BJ (cell line): ENCODE results near the gene MID1IP1. TPM values are rescaled to one million over a fixed set of nuclear protein-coding genes. Genes with fewer than 3 reads are reported as not detected.

Experiments
- CTCF ChIA-PET: fragments of 350-600 bp; formaldehyde crosslinking; extraction: SDS; loops from one replicate; lab custom pipeline; 2021; ENCODE audit warnings: antibody characterized with exemption, inconsistent platforms; lab: Yijun Ruan, JAX
- POLR2A ChIA-PET: fragments of 300-600 bp; sonication (Branson Sonifier 250); formaldehyde crosslinking; extraction: SDS; loops from one replicate; lab custom pipeline; 2021; ENCODE audit warnings: antibody characterized with exemption; lab: Charles Lee
- DNase-seq: peaks from one replicate; pipeline ENCODE4 v3.0.0-alpha.2; 2011; ENCODE audit warnings: low read depth
- H3K27me3 ChIP-seq: 2 replicates; pipeline ENCODE4 v1.6.0; 2011; ENCODE audit warnings: low read length; ENCODE audit not compliant: control insufficient read depth, insufficient read depth
- H3K36me3 ChIP-seq: 2 replicates; pipeline ENCODE4 v1.5.1; 2011; ENCODE audit warnings: low read length; ENCODE audit not compliant: control insufficient read depth, insufficient read depth
- H3K4me3 ChIP-seq: 2 replicates; pipeline ENCODE4 v1.5.1; 2011; ENCODE audit warnings: low read depth, mild to moderate bottlenecking, control low read depth, low read length
- CTCF ChIP-seq: IDR thresholded peaks from 2 replicates; pipeline ENCODE4 v1.5.1; 2011; ENCODE audit warnings: low read depth, mild to moderate bottlenecking, control low read depth, inconsistent platforms, low read length, moderate library complexity; ENCODE audit not compliant: insufficient read depth
- polyA plus RNA-seq: library from polyadenylated mRNA; depleted of rRNA; stranded (reverse); fragments of >200 nt; gene quantifications from 2 replicates; pipeline ENCODE4 v1.2.3, GENCODE V29; 2011

Gene MID1IP1
- polyA plus RNA-seq, 1 experiment: 38.4 TPM

GRCh38 chrX:38805432-38806389 lies 4.5 kb downstream of the MID1IP1 start:
- no peak for DNase-seq
- Histone ChIP-seq H3K27me3 (no peaks in the 10 kb centered on the region), H3K36me3 (no peaks in the 10 kb centered on the region), H3K4me3 (peak overlapping the region; percentile 58)
- TF ChIP-seq CTCF: no peak
- CTCF ChIA-PET: interaction anchor here (0.7 to 1.2 kb wide), 2 partner anchors 181 to 242 kb away, joined by 3 to 4 read pairs; no protein-coding TSS in a partner anchor
- POLR2A ChIA-PET: interaction anchor here (0.6 kb wide), 2 partner anchors 9 to 51 kb away, joined by 3 to 4 read pairs; no protein-coding TSS in a partner anchor

GRCh38 chrX:38806875-38807621 lies 5.8 kb downstream of the MID1IP1 start:
- POLR2A ChIA-PET: no interaction called here
- no peak for DNase-seq
- CTCF ChIA-PET: interaction anchor here (0.7 kb wide), 1 partner anchor 241 kb away, joined by 3 read pairs; no protein-coding TSS in a partner anchor
- TF ChIP-seq CTCF: no peak
- Histone ChIP-seq H3K4me3 (peak overlapping the region; percentile 11; the same call in 1 of the 2 replicates), H3K27me3 (no peaks in the 10 kb centered on the region), H3K36me3 (no peaks in the 10 kb centered on the region)

- no peak overlapping the region for H3K4me3 ChIP-seq
- no peaks in the 10 kb centered on the region for H3K36me3 ChIP-seq
- no peak for DNase-seq
- no peaks in the 10 kb centered on the region for H3K27me3 ChIP-seq
- ChIA-PET CTCF (no interaction called here), POLR2A (no interaction called here)
- TF ChIP-seq CTCF: no peak
Measured at GRCh38 chrX:38807873-38808272, 6.6 kb downstream of the MID1IP1 start.

- ChIA-PET POLR2A (interaction anchor here (0.6 kb wide), 1 partner anchor 10 kb away, joined by 3 read pairs; the partner anchor contains the start of gene MID1IP1), CTCF (no interaction called here)
- DNase-seq: no peak
- no peaks in the 10 kb centered on the region for H3K36me3 ChIP-seq
- H3K27me3 ChIP-seq: no peaks in the 10 kb centered on the region
- no peak overlapping the region for H3K4me3 ChIP-seq
- no peak for TF ChIP-seq CTCF
Measured at GRCh38 chrX:38811515-38812243, 10.4 kb downstream of the MID1IP1 start.
